GM19351 (cell line): Measurements from ENCODE around the gene PCNT.
"Not testable (repeated sequence)": the region's sequence is repeated elsewhere in the genome, so short reads cannot be mapped to it uniquely, and the experiment has no call there.

Experiments
- ATAC-seq: cut with Tn5 transposase; IDR thresholded peaks from one replicate; pipeline ENCODE4 v1.9.1; 2021; ENCODE audit warnings: mild to moderate bottlenecking, moderate library complexity; ENCODE audit not compliant: unreplicated experiment

The PCNT gene

GRCh38 chr21:46424621-46425020 lies 100.7 kb downstream of the PCNT start:
- no peak for ATAC-seq

- ATAC-seq, result no peak
These were observed 101.1 kb downstream of the PCNT start for GRCh38 chr21:46425041-46425440.

- ATAC-seq, result no peak
These were observed 101.6 kb downstream of the PCNT start for GRCh38 chr21:46425571-46425970.

GRCh38 chr21:46426313-46427046 lies 102.5 kb downstream of the PCNT start:
- no peak for ATAC-seq

GRCh38 chr21:46427516-46427915 lies 103.6 kb downstream of the PCNT start:
- no peak for ATAC-seq

- no peak for ATAC-seq
These were observed 104.3 kb downstream of the PCNT start for GRCh38 chr21:46428286-46428685.

GRCh38 chr21:46428987-46429710 lies 105.2 kb downstream of the PCNT start:
- ATAC-seq, result no peak

GRCh38 chr21:46429754-46430681 lies 106.1 kb downstream of the PCNT start:
- ATAC-seq, result no peak

- ATAC-seq, result no peak
These were observed 107.5 kb downstream of the PCNT start for GRCh38 chr21:46431448-46431847.

- no peak for ATAC-seq
These were observed 108.0 kb downstream of the PCNT start for GRCh38 chr21:46431884-46432488.

- ATAC-seq, result not testable (repeated sequence)
These were observed 109.2 kb downstream of the PCNT start for GRCh38 chr21:46433116-46433515.

GRCh38 chr21:46434322-46434958 lies 110.5 kb downstream of the PCNT start:
- no peak for ATAC-seq

- ATAC-seq, result no peak
These were observed 111.9 kb downstream of the PCNT start for GRCh38 chr21:46435786-46436227.

- no peak for ATAC-seq
These were observed 112.7 kb downstream of the PCNT start for GRCh38 chr21:46436621-46437020.

- no peak for ATAC-seq
These were observed 113.1 kb downstream of the PCNT start for GRCh38 chr21:46437096-46437498.

- ATAC-seq, result no peak
These were observed 113.6 kb downstream of the PCNT start for GRCh38 chr21:46437511-46437910.

- no peak for ATAC-seq
These were observed 114.3 kb downstream of the PCNT start for GRCh38 chr21:46438241-46438640.

- ATAC-seq, result no peak
These were observed 116.0 kb downstream of the PCNT start for GRCh38 chr21:46439906-46440305.

- no peak for ATAC-seq
These were observed 117.4 kb downstream of the PCNT start for GRCh38 chr21:46441331-46441730.

- ATAC-seq, result no peak
These were observed 118.1 kb downstream of the PCNT start for GRCh38 chr21:46441961-46442498.
